A204.1 (cell line): Measurements from ENCODE around the gene PCDHA1.
A peak's percentile ranks its signal among the peaks of the same experiment; 100 is the strongest.

Source experiments
- FAIRE-seq: peaks from 2 replicates; lab custom pipeline; 2012; peaks lifted over from hg19 to GRCh38; lab: Jason Lieb, UNC

PCDHA1 gene

GRCh38 chr5:140988608-140989007 is 202.7 kb downstream of the PCDHA1 start:
- no peak for FAIRE-seq

DNA sequence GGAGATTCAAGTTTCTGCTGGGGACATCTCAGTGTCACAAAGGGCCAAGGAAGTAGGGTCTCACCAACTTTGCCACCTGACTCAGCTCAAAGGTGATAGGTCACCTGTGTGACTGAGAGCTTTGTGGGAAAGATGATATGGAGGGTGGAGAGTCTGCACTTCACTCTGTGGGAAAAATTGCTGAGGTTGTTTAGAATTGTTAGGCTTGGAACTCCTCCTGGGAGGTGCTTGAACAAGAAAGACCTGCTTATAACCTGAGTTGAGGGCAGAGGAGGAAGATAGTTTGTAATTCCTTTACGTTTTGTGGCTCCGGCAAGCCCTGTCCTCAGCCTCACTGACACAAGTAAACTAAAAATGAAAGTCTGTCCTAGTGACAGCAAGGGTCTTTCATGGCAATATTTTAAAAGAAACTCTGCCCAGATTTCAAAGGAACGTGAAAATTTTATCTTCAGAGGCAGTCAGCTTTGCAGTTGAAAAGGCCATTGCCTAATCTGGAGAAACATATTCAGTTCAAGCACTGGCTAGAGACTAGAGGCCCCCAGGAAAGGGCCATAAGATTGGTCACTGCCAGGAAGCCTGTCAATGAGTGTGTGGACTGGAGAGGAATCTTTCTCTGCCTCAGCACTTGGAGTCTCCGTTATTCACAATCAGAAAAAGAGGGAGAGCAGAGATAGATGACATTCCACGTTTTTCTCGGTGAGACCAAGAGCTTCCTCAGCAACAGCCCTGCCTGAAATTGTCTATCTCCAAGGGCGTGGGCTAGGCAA is 203.5 kb downstream of the PCDHA1 start:
- no peak for FAIRE-seq

DNA sequence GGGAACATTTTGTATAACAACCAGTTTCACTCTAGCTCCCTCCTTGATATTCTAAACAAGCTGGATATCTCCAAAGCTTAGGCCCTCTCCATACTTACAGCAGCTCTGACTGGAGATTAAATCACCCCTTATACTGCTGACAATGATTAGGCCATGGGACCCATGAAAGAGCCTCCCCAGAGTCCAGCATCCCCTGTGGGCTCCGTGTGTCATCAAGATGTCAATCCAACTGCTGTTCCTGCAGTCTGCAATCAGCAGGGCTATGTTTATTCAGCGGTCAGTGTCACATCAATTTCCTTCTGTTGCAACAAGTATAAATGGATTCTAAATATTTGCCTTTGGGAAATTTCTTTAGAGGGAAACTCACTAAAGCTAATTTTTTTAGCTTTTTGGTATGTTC is 206.9 kb downstream of the PCDHA1 start:
- FAIRE-seq, result no peak

DNA sequence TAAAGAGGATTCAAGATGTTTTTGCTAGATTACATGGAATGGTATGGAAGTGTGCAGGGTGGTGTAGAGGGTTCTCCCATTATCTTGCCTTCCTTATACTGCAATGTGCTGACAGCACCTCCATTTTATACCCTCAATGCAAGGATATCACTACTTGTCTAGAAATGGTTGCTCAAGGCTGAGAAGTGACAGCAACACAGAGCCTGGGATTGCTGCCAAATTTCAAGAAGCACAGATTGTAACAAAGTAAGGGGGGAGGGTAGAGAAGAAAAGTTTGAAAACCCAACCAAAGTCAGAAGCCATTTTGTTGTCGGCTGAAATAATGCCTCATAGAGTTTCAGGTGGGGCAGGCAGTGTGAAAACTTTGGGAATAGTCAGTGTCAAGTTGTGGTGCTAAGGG is 210.1 kb downstream of the PCDHA1 start:
- FAIRE-seq, result no peak

DNA sequence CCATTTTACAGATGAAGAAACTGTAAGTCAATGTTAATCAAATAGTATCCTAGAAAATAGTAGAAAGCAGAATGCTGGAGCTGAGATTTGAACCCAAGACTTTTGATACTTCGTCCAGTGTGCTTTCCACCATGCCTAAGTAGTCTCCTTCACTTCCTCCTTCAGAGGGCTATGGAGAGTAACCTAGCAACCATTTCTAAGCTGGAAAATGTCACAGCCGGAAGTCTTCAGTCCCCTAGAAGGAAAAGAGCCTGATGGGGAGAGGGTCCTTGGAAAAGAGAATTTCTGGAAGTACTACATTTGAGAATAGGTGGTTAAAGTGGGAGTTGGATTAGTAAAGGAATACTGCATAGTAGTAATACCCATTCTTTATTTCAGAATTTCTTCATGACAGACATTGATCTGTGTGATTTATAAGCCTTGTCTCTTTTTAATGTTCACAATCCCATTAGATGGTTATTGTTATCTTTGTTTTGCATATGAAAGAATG is 213.0 kb downstream of the PCDHA1 start:
- FAIRE-seq, result no peak

DNA sequence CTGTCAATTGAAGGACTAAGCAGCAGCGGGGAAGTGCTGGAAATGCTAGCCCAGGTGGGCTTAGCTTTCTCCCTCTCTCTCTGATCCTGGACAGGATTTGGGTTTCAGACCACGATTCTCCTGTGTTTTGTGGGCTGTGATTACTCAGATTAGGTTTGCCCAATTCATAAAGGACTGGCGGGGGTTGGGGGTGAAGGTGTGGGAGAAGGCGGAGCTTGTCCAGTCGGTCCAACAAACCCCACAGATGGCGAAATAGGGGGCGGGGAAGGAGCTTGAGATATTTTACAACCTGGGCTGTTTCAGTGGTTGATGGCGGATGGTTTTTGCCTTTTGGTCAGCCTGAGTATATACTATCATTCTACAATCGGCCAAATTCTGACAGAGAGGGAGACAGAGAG is 215.5 kb downstream of the PCDHA1 start:
- FAIRE-seq, result no peak

DNA sequence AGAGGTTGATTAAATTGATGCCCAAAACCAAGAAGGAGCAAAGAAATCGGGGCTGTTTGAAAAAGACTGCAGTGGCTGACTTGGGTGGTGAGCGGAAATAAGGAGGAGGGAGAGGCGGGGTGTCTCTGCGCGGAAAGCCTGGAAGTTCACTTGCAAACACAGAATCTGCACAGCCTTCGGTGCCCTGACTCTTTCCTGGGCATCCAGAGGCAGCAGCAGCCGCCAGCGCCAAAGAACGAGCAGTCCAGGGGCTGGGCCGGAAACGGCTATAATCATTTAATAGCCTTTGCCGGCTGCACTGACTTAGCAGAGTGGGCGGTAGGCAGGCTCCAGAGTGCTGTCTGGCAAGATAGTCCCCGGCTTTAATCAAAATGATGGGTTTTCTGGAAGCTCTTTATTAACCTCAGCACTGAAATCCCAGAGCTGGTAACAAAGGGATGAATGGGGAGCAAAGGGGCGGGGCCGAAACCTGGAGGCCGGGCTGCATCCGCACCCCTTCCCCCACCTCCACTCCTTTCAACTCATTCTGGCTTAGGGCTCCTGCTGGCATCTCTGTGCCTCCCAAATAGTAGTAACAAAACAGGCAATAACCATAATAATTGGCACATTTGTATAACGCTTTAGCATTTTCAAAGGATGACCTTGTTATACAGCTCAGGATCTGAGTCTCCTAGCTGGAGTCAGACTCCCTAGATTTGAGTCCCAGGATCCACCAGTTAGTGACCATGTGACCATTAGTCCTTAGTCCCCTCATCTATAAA is 216.1 kb downstream of the PCDHA1 start:
- no peak for FAIRE-seq

DNA sequence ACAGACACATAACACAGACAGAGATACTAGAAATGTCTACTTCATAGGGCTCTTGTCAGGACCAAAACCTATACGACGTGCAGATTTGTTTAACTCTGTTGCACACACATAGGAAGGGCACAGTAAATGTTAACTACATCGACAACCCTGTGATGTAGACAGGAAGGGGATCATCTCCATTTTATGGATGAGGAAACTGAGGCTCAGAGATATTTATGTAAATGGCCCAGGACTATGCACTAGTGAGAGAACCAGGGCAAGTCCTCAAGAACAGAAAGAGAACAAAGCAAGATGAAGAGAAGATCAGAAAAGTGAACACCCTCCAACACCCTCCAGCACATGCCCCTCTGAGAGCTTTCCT is 216.6 kb downstream of the PCDHA1 start:
- FAIRE-seq, result no peak

DNA sequence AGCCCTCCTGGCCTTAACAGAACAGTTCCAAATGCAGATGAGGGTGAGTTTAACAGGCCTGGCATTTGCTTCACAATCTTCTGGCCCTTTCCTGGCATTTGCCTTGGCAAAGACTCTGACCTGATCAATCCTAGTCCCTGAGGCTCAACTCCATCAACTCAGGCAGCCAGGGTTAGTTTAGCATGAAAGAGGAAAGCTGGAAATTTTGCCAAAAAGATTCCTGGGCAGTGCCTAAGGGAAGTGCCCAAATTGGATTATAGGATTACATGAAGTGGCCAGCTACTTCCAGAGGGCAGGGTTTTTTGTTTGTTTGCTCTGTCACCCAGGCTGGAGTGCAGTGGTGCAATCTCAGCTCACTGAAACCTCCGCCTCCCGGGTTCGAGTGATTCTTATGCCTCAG is 217.1 kb downstream of the PCDHA1 start:
- FAIRE-seq, result no peak

DNA sequence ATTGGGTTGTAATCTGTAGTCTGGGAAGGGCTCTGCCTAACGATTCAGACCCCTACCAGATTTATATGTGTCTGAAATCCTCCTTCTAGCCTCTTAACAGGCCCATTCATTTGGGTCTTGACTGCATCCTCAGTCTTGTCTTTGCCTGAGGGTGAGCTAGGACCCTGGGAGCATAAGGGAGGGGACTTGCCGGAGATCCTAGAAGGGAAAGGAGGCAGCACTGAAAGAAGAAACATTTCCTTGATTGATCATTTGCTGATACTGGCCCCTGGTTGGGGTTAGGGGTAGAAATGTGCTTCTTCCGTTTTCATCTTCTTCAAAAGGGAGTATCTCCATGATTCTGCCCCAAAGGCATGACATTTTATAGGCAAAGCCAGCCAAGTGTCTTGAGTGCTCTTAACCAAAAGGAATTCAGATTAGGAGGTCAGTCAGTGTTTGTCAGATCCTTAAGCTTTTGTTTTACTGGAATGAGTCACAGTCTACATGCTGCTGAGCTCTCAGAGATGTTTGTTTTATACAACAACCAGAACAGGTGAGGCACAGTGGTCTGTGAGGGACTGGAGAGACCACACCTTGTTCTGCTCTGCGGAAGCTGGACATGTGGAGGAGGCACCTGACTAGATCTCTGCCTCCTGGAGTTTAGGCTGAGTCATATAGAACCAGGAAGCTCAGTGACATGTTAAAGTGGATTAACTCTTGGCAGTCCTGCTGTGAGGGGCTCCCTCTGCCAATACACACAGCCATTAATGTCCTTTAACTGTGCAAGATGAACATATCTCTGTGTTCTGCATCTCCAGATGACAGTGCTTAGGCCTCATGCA is 218.1 kb downstream of the PCDHA1 start:
- FAIRE-seq, result no peak

DNA sequence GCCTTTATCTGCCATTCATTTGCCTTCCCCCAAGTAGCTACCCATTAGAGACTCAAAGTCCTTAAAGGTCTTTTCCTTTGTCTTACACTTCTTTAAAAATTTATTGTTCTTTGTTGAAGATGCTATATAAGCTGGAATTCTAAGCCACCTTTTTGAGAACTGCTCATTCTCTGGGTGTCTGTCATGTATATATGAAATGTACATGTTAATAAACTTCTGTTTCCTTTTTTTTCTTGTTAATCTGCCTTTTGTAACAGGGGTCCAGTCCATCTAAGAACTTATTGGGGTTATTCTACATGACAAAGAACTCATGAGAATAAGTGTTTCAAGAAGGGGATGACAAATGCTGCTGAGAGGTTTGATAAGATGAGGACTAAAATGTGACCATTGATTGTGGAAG is 221.9 kb downstream of the PCDHA1 start:
- no peak for FAIRE-seq

GRCh38 chr5:141010047-141010793 is 224.3 kb downstream of the PCDHA1 start:
- no peak for FAIRE-seq

DNA sequence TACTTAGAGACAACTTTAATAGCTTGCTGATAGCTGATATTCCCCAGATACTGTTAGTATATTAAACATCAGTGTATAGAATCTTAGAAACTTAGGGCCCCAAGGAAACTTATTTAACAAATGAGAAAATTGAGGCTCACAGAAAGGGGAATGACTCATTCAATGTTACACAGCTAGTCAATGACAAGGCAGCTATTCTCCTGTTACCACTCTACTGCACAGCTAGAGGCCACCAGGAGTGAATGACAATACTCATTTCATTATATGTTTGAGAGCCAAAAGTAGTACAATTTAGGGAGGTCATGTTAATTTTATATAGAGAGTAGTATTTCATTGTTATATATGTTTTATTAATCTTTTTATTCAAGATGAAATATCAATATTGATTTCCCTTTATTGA is 232.0 kb downstream of the PCDHA1 start:
- FAIRE-seq, result no peak

- no peak for FAIRE-seq
These were observed 236.4 kb downstream of the PCDHA1 start for GRCh38 chr5:141022384-141022783.

DNA sequence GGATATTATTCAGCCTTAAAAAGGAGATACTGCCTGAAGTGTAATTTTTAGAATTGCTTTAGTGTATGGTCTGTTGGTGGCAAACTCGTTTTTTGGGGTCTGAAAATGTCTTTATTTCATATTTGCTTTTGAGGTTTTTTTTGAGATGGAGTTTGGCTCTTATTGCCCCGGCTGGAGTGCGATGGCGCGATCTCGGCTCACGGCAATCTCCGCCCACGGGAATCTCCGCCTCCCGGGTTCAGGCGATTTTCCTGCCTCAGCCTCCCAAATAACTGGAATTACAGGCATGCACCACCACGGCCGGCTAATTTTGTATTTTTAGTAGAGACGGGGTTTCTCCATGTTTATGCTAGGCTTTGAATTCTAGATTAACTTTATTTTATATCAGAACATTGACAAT is 245.1 kb downstream of the PCDHA1 start:
- no peak for FAIRE-seq

- no peak for FAIRE-seq
These were observed 246.7 kb downstream of the PCDHA1 start for GRCh38 chr5:141032626-141033025.

DNA sequence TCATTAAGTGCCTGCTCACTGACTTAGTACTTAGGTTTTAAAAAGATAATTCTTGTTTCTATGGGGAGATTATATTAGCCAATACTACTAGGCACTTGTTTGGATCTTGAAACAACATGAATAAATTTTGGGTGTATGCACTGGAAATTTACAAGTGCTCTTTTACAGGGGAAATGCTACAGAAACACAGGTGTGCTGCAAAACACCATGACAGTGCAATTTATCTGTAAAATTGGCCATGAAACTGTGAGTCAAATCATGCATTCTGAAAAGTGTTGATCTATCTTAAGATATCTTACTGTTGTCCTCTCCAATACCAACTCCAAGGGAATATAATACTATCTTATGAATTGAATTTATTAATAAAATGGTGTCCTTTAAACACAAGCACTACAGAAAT is 253.1 kb downstream of the PCDHA1 start:
- FAIRE-seq, result no peak

DNA sequence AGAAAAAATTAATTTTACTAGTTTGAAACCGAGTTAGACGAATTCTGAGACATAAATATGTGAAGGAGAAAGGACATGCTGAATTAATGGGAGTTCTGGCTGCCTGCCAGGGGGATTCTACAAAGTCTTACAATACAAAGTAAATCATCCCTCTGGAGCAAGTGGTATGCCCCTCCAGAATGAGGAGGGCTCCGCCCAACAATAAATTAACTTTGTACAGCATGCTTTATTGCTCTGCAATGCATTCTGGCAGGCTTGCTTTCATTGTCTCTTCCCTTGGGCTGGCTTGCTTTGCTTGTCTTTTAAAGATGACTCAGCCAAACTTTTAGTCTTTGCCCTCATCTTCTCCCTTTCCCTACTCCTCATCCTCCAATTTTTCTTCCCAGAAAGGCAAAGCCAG is 253.6 kb downstream of the PCDHA1 start:
- no peak for FAIRE-seq

GRCh38 chr5:141040093-141040770 is 254.3 kb downstream of the PCDHA1 start:
- FAIRE-seq, result peak; percentile 85

DNA sequence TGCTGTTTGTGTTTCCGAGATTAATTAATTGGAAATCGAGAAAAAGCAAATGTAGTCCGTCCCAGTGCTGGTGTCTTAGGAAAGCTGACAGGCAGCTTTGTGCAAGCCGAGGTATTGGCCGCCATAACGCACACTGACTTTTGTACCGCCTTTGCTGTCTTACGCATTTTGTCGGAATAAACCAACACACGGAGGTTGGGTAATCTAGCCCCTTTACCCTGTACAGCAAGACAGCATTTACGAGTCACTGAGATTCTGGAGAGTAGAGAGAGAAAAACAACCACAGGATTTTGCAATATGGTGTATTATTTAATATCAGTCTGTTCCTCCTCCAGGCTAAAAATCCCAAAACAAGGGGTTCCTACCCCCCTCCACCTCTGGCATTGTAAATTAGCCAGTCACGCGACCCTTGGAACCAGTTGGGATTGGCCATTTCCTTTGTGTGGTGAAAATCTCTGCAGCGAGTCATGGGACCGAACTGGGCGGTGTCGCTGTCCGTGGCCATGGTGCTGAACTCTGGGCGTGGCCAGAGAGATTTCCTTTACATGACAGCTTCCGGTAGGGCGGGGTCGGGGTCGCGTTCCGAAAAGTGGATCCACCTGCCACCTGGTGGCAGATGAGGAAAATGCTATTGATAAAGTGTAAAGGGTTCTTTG is 255.0 kb downstream of the PCDHA1 start:
- FAIRE-seq, result peak; percentile 100

- no peak for FAIRE-seq
These were observed 255.5 kb downstream of the PCDHA1 start for GRCh38 chr5:141041427-141041785.
